ENCODE data around the gene CTRB1. TPM values are rescaled to one million over a fixed set of nuclear protein-coding genes. Genes with fewer than 3 reads are reported as not detected.
"Not testable (repeated sequence)": the region's sequence is repeated elsewhere in the genome, so short reads cannot be mapped to it uniquely, and the experiment has no call there.

CTRB1 gene
- total RNA-seq, 1 donor from 2014 or later = not detected

- H3K27me3 Mint-ChIP-seq (ENCODE audit: low read depth) = no peaks in the 10 kb centered on the region
- H3K36me3 Mint-ChIP-seq = no peaks in the 10 kb centered on the region
- H3K9me3 Mint-ChIP-seq = no peaks in the 10 kb centered on the region
- DNase-seq (ENCODE audit: low spot score in 2 of 2, unreplicated experiment in 2 of 2) = no peak
- no peak overlapping the region for H3K27ac Mint-ChIP-seq
- peaks cover 4% of the 10 kb centered on the region for H3K4me1 Mint-ChIP-seq
- TF ChIP-seq CTCF (IDR thresholded peaks at IDR 0.05; ENCODE audit: unreplicated experiment) = no peak
- H3K4me3 Mint-ChIP-seq = no peak overlapping the region
Observed at GRCh38 chr16:75216127-75216526, 2.7 kb upstream of the CTRB1 start.

GRCh38 chr16:75216576-75216975 lies 2.2 kb upstream of the CTRB1 start:
- Mint-ChIP-seq H3K9me3 (no peaks in the 10 kb centered on the region), H3K4me1 (peaks cover 4% of the 10 kb centered on the region), H3K4me3 (no peak overlapping the region), H3K27ac (no peak overlapping the region), H3K36me3 (no peaks in the 10 kb centered on the region), H3K27me3 (ENCODE audit: low read depth) (no peaks in the 10 kb centered on the region)
- DNase-seq (ENCODE audit: low spot score in 2 of 2, unreplicated experiment in 2 of 2) = no peak
- TF ChIP-seq CTCF (IDR thresholded peaks at IDR 0.05; ENCODE audit: unreplicated experiment) = no peak

DNA sequence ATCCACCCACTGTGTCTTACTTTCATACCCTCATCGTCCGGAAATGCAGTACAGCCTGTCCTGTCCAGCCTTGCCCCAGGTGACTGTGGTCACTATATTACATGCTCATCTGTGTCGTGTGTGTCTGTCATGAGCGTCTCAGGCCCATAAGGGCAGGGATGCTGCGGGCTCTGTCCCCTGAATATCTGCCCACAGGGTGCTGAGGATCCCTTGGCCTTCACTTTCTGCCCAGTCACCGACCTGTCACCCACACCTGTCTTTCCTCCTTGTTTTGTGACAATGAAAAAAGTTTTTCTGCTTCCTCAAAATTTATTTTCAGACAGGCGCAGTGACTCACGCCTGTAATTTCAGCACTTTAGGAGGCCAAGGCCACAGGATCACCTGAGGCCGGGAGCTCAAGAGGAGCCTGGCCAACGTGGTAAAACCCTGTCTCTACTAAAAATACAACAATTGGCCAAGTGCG lies 1.4 kb upstream of the CTRB1 start:
- no peak for DNase-seq (ENCODE audit: low spot score in 2 of 2, unreplicated experiment in 2 of 2)
- TF ChIP-seq CTCF (IDR thresholded peaks at IDR 0.05; ENCODE audit: unreplicated experiment) = no peak
- Mint-ChIP-seq H3K27ac (no peak overlapping the region), H3K36me3 (no peaks in the 10 kb centered on the region), H3K27me3 (ENCODE audit: low read depth) (no peaks in the 10 kb centered on the region), H3K9me3 (no peaks in the 10 kb centered on the region), H3K4me3 (no peak overlapping the region), H3K4me1 (peaks cover 4% of the 10 kb centered on the region)

DNA sequence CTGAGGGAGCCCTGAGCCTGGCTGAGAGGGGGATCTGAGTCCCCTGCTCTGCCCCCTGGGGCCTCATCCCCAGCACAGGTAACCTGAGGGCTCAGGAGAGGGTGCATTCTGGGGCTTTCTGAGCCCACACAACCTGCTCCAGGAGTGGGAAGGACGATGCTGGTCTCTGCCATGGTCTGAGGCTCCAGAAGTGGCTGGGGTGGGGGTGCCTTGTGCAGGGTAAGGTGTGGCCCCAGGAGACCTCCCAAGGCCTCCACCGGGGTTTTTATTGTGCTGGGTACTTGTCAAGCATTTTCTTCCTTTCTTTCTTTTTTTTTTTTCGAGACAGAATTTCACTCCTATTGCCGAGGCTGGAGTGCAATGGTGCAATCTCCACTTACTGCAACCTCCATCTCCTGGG lies 300 bp downstream of the CTRB1 start:
- Mint-ChIP-seq H3K36me3 (no peaks in the 10 kb centered on the region), H3K27me3 (ENCODE audit: low read depth) (no peaks in the 10 kb centered on the region), H3K4me1 (peaks cover 4% of the 10 kb centered on the region), H3K9me3 (no peaks in the 10 kb centered on the region), H3K27ac (no peak overlapping the region), H3K4me3 (no peak overlapping the region)
- no peak for DNase-seq (ENCODE audit: low spot score in 2 of 2, unreplicated experiment in 2 of 2)
- TF ChIP-seq CTCF (IDR thresholded peaks at IDR 0.05; ENCODE audit: unreplicated experiment) = no peak

GRCh38 chr16:75219838-75220237 lies 1.1 kb downstream of the CTRB1 start:
- Mint-ChIP-seq H3K9me3 (no peaks in the 10 kb centered on the region), H3K4me1 (peaks cover 4% of the 10 kb centered on the region), H3K4me3 (no peak overlapping the region), H3K36me3 (no peaks in the 10 kb centered on the region), H3K27me3 (ENCODE audit: low read depth) (peaks cover 2% of the 10 kb centered on the region), H3K27ac (no peak overlapping the region)
- TF ChIP-seq CTCF (IDR thresholded peaks at IDR 0.05; ENCODE audit: unreplicated experiment) = no peak
- DNase-seq (ENCODE audit: low spot score in 2 of 2, unreplicated experiment in 2 of 2) = no peak

- DNase-seq (ENCODE audit: low spot score in 2 of 2, unreplicated experiment in 2 of 2) = no peak
- no peaks in the 10 kb centered on the region for H3K36me3 Mint-ChIP-seq
- TF ChIP-seq CTCF (IDR thresholded peaks at IDR 0.05; ENCODE audit: unreplicated experiment) = no peak
- H3K27me3 Mint-ChIP-seq (ENCODE audit: low read depth) = peaks cover 2% of the 10 kb centered on the region
- no peak overlapping the region for H3K27ac Mint-ChIP-seq
- no peak overlapping the region for H3K4me3 Mint-ChIP-seq
- no peaks in the 10 kb centered on the region for H3K9me3 Mint-ChIP-seq
- H3K4me1 Mint-ChIP-seq = peaks cover 4% of the 10 kb centered on the region
Observed at GRCh38 chr16:75222271-75222783, 3.5 kb downstream of the CTRB1 start.

- H3K27me3 Mint-ChIP-seq (ENCODE audit: low read depth); H3K4me1 Mint-ChIP-seq; DNase-seq (ENCODE audit: low spot score in 2 of 2, unreplicated experiment in 2 of 2); H3K36me3 Mint-ChIP-seq; H3K27ac Mint-ChIP-seq; H3K9me3 Mint-ChIP-seq; H3K4me3 Mint-ChIP-seq: not testable (repeated sequence)
Observed at GRCh38 chr16:75223129-75223528, 4.3 kb downstream of the CTRB1 start.
